ENCODE measurements around the gene COL4A2.

GRCh38 chr13:110416131-110417025 is 109.3 kb downstream of the COL4A2 start:
- TF ChIP-seq POLR2A (IDR thresholded peaks at IDR 0.05; ENCODE audit: low read depth, low read length) (no peak), TAF1 (IDR thresholded peaks at IDR 0.05; ENCODE audit: borderline replicate concordance, low read depth, low read length) (no peak)
